GM18505 (cell line): ENCODE data around the gene IL17D.

Source experiments
- ATAC-seq: cut with Tn5 transposase; IDR thresholded peaks from one replicate; pipeline ENCODE4 v1.9.1; 2021; ENCODE audit not compliant: unreplicated experiment
- POLR2A ChIP-seq: IDR thresholded peaks from 4 replicates; pipeline ENCODE4 v1.6.1; 2011; ENCODE audit warnings: borderline replicate concordance; ENCODE audit not compliant: insufficient read depth, insufficient read length; ENCODE audit errors: extremely low read depth

Gene IL17D

GRCh38 chr13:20708216-20708615 lies 4.7 kb downstream of the IL17D start:
- ATAC-seq = no peak
- TF ChIP-seq POLR2A = no peak

- no peak for ATAC-seq
- TF ChIP-seq POLR2A = no peak
Observed at GRCh38 chr13:20709369-20709768, 5.9 kb downstream of the IL17D start.

- no peak for ATAC-seq
- no peak for TF ChIP-seq POLR2A
Observed at GRCh38 chr13:20709782-20710181, 6.3 kb downstream of the IL17D start.

GRCh38 chr13:20711301-20712044 lies 8.0 kb downstream of the IL17D start:
- no peak for ATAC-seq
- TF ChIP-seq POLR2A = no peak

- no peak for ATAC-seq
- no peak for TF ChIP-seq POLR2A
Observed at GRCh38 chr13:20713014-20713376, 9.5 kb downstream of the IL17D start.

- no peak for ATAC-seq
Observed at GRCh38 chr13:20713751-20714150, 10.3 kb downstream of the IL17D start.

GRCh38 chr13:20714161-20714560 lies 10.7 kb downstream of the IL17D start:
- no peak for ATAC-seq
- no peak for TF ChIP-seq POLR2A

More at GRCh38 chr13:20713751-20714150, 10.3 kb downstream of the IL17D start:
- TF ChIP-seq POLR2A = no peak

GRCh38 chr13:20714563-20715329 lies 11.2 kb downstream of the IL17D start:
- no peak for ATAC-seq
- TF ChIP-seq POLR2A = no peak

- no peak for ATAC-seq
- TF ChIP-seq POLR2A = no peak
Observed at GRCh38 chr13:20715330-20715712, 11.8 kb downstream of the IL17D start.

- TF ChIP-seq POLR2A = no peak
- ATAC-seq = no peak
Observed at GRCh38 chr13:20716951-20717350, 13.5 kb downstream of the IL17D start.

- no peak for TF ChIP-seq POLR2A
- ATAC-seq = no peak
Observed at GRCh38 chr13:20717581-20718542, 14.4 kb downstream of the IL17D start.

- TF ChIP-seq POLR2A = no peak
- ATAC-seq = no peak
Observed at GRCh38 chr13:20718958-20719566, 15.6 kb downstream of the IL17D start.

- TF ChIP-seq POLR2A = no peak
- ATAC-seq = no peak
Observed at GRCh38 chr13:20719783-20720182, 16.3 kb downstream of the IL17D start.
